ENCODE data around the gene ARID2. TPM values are rescaled to one million over a fixed set of nuclear protein-coding genes. Genes with fewer than 3 reads are reported as not detected.

ARID2 gene
- total RNA-seq, 6 experiments from 2014 or later, result 6.2 to 11.8 (median 9.1) TPM

DNA sequence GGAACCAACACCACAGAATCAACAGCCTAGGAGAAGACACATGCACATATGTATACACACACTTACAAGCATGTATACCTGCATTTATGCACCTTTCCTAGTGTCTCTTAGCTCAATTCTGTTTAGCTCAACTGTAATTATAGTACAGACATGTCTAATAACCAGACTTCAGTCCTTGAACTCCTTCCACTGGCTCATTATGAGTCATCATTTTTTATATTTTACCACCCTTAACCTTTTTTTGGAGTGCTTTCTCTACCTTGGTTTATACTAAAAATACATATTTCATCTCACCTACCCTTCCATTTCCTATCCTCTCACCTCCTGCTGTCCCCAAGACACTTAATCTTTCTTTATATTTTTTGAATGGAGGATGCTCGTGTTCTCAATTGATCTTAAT is 110.4 kb downstream of the ARID2 start:
- H3K9me3 ChIP-seq, result no peaks in the 10 kb centered on the region
- TF ChIP-seq POLR2A (IDR thresholded peaks at IDR 0.05), result no peak
- TF ChIP-seq, protein P1, sequence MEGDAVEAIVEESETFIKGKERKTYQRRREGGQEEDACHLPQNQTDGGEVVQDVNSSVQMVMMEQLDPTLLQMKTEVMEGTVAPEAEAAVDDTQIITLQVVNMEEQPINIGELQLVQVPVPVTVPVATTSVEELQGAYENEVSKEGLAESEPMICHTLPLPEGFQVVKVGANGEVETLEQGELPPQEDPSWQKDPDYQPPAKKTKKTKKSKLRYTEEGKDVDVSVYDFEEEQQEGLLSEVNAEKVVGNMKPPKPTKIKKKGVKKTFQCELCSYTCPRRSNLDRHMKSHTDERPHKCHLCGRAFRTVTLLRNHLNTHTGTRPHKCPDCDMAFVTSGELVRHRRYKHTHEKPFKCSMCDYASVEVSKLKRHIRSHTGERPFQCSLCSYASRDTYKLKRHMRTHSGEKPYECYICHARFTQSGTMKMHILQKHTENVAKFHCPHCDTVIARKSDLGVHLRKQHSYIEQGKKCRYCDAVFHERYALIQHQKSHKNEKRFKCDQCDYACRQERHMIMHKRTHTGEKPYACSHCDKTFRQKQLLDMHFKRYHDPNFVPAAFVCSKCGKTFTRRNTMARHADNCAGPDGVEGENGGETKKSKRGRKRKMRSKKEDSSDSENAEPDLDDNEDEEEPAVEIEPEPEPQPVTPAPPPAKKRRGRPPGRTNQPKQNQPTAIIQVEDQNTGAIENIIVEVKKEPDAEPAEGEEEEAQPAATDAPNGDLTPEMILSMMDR (IDR thresholded peaks at IDR 0.05), result no peak
- intact Hi-C loops (cut with DNase I), result no loop called here
- H3K27ac ChIP-seq, result no peak overlapping the region
- peaks cover 0 to 24% (median 12%) of the 10 kb centered on the region in 4 donors for H3K36me3 ChIP-seq
- ATAC-seq (no peak), DNase-seq (no peak)
- no peaks in the 10 kb centered on the region for H3K27me3 ChIP-seq
- no peak overlapping the region for H3K4me3 ChIP-seq
- H3K4me1 ChIP-seq, result no peaks in the 10 kb centered on the region
- WGBS (ENCODE audit: insufficient coverage, low coverage, low lambda C conversion rate, missing lambda C conversion rate), result 100% methylated on average over 1 of the region's 1 CpG

DNA sequence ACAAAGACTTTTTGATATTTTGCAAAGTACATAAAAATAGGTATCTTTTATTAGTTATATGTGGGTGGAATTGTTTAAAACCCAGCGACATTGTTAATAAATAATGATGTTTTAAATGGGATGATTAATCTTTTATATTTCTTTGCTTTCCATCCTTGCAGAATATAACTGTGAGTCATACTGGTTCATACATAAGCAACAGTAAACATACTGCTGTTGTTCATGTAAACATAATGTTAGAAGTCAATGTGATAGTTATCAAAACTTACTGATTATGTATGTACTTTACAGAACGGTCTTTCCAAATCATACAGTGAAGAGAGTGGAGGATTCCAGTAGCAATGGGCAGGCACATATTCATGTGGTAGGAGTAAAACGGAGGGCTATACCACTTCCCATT is 119.8 kb downstream of the ARID2 start:
- DNase-seq, result no peak

DNA sequence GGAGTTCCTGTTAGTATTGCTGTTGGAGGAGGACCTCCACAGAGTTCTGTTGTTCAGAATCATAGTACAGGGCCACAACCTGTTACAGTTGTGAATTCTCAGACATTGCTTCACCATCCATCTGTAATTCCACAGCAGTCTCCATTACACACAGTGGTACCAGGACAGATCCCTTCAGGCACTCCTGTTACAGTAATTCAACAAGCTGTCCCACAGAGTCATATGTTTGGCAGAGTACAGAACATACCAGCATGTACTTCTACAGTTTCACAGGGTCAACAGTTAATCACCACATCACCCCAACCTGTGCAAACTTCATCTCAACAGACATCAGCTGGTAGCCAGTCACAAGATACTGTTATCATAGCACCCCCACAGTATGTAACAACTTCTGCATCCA is 120.8 kb downstream of the ARID2 start:
- no peak for ATAC-seq
- intact Hi-C loops (cut with DNase I), result no loop called here

More for the DNA sequence above, 119.8 kb downstream of the ARID2 start:
- WGBS (ENCODE audit: insufficient coverage, low coverage, low lambda C conversion rate, missing lambda C conversion rate), result 93% methylated on average over 3 of the region's 3 CpGs
- intact Hi-C loops (cut with DNase I), result no loop called here
- no peaks in the 10 kb centered on the region for H3K27me3 ChIP-seq
- H3K4me3 ChIP-seq, result no peak overlapping the region
- ATAC-seq, result no peak
- no peaks in the 10 kb centered on the region for H3K9me3 ChIP-seq
- no peak overlapping the region for H3K27ac ChIP-seq
- TF ChIP-seq, protein P1 (IDR thresholded peaks at IDR 0.05), result no peak
- TF ChIP-seq POLR2A (IDR thresholded peaks at IDR 0.05), result no peak
- no peaks in the 10 kb centered on the region for H3K4me1 ChIP-seq
- peaks cover 0 to 35% (median 16%) of the 10 kb centered on the region in 4 donors for H3K36me3 ChIP-seq

DNA sequence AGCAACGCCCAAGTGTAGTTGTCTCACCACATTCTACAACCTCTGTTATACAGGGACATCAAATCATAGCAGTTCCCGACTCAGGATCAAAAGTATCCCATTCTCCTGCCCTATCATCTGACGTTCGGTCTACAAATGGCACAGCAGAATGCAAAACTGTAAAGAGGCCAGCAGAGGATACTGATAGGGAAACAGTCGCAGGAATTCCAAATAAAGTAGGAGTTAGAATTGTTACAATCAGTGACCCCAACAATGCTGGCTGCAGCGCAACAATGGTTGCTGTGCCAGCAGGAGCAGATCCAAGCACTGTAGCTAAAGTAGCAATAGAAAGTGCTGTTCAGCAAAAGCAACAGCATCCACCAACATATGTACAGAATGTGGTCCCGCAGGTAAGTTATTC is 123.0 kb downstream of the ARID2 start:
- Histone ChIP-seq H3K9me3 (no peaks in the 10 kb centered on the region), H3K27me3 (no peaks in the 10 kb centered on the region), H3K27ac (no peak overlapping the region), H3K36me3 (peaks cover 0 to 35% (median 16%) of the 10 kb centered on the region in 4 donors), H3K4me3 (no peak overlapping the region), H3K4me1 (no peaks in the 10 kb centered on the region)
- intact Hi-C loops (cut with DNase I), result no loop called here
- ATAC-seq (no peak), DNase-seq (no peak)
- TF ChIP-seq, protein P1 (IDR thresholded peaks at IDR 0.05), result no peak
- no peak for TF ChIP-seq POLR2A (IDR thresholded peaks at IDR 0.05)
- 69% methylated on average over 6 of the region's 7 CpGs for WGBS (ENCODE audit: insufficient coverage, low coverage, low lambda C conversion rate, missing lambda C conversion rate)

More for the DNA sequence above, 120.8 kb downstream of the ARID2 start:
- Histone ChIP-seq H3K27me3 (no peaks in the 10 kb centered on the region), H3K4me3 (no peak overlapping the region), H3K36me3 (peaks cover 0 to 35% (median 16%) of the 10 kb centered on the region in 4 donors), H3K27ac (no peak overlapping the region), H3K4me1 (no peaks in the 10 kb centered on the region), H3K9me3 (no peaks in the 10 kb centered on the region)
- no peak for TF ChIP-seq POLR2A (IDR thresholded peaks at IDR 0.05)
- TF ChIP-seq, protein P1 (IDR thresholded peaks at IDR 0.05), result no peak
- DNase-seq, result no peak

DNA sequence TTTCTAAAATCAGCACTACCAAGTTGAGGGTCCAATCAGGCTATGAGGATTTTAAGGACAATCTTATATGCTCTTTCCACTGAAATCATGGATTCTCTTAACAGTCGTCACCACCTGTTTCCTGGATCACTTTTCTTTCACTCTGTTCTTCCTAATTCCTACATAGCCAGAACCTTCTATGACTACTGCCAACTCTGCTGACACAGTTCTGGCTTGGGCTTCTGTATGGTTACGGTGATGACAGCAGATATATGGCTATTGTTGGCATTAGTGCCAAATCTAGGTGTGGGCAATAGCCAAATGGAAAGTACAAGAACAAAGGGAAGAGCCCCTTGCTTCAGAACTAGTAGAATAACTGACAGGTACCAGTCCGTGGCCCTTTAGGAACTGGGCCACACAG is 124.0 kb downstream of the ARID2 start:
- Histone ChIP-seq H3K27me3 (no peaks in the 10 kb centered on the region), H3K4me3 (no peak overlapping the region), H3K36me3 (peaks cover 0 to 35% (median 16%) of the 10 kb centered on the region in 4 donors), H3K27ac (no peak overlapping the region), H3K4me1 (no peaks in the 10 kb centered on the region), H3K9me3 (no peaks in the 10 kb centered on the region)
- WGBS (ENCODE audit: insufficient coverage, low coverage, low lambda C conversion rate, missing lambda C conversion rate), result 96% methylated on average over 3 of the region's 3 CpGs
- intact Hi-C loops (cut with DNase I), result no loop called here
- DNase-seq (no peak), ATAC-seq (no peak)
- TF ChIP-seq, protein P1 (IDR thresholded peaks at IDR 0.05), result no peak
- no peak for TF ChIP-seq POLR2A (IDR thresholded peaks at IDR 0.05)

Data from right lobe of liver (tissue), 6 donors.